Large intestine (tissue), 3 donors: ENCODE results near the gene ADORA3. TPM values are rescaled to one million over a fixed set of nuclear protein-coding genes. Genes with fewer than 3 reads are reported as not detected.

Experiments used
- DNase-seq, 2 donors: peaks; one replicate each; pipeline versions ENCODE4 v3.0.0 to v3.0.0-alpha.2; 2013
- H3K27ac ChIP-seq: one replicate; pipeline ENCODE4 v1.5.1; 2013; ENCODE audit warnings: low read length
- H3K27me3 ChIP-seq: 2 replicates; pipeline ENCODE4 v1.6.1; 2013; ENCODE audit warnings: low read length; ENCODE audit not compliant: control insufficient read depth, insufficient read depth
- H3K36me3 ChIP-seq: 2 replicates; pipeline ENCODE4 v1.6.1; 2013; ENCODE audit warnings: low read length; ENCODE audit not compliant: control insufficient read depth, insufficient read depth
- H3K4me1 ChIP-seq: one replicate; pipeline ENCODE4 v1.6.1; 2013; ENCODE audit warnings: low read length; ENCODE audit not compliant: control insufficient read depth, insufficient read depth
- H3K4me3 ChIP-seq: one replicate; pipeline ENCODE4 v1.5.1; 2013; ENCODE audit warnings: low read length
- H3K9me3 ChIP-seq: one replicate; pipeline ENCODE4 v1.6.1; 2013; ENCODE audit warnings: mild to moderate bottlenecking, low read depth, low read length, moderate library complexity; ENCODE audit not compliant: control insufficient read depth
- WGBS: methylation state at CpG from one replicate; pipeline ENCODE4 v1.1.5; 2013; ENCODE audit warnings: low lambda C conversion rate; ENCODE audit not compliant: insufficient coverage; 5-methylcytosine and 5-hydroxymethylcytosine counted together
- polyA plus RNA-seq: library from polyadenylated mRNA; unstranded; fragments of 120-200 nt; gene quantifications from one replicate; pipeline ENCODE4 v1.2.1, GENCODE V29; 2013

The ADORA3 gene
- polyA plus RNA-seq, 1 donor = 2.9 TPM

DNA sequence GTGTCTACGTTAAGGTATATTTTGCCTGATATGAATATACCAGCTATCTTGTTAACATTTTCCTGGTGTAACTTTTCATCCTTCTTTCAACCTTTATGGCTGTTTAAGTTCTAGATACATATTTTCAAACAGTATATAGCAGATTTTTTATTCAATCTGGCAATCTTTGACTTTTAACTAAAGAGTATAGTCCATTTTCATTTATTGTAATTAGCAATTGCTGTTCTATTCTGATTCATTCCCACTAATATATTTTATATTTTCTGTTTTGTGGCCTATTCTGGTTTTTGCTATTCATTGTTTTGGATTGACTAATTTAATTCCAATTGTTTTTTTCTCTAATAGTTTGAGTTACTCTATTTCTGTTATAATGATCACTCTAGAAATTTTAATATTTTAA lies 37.0 kb downstream of the ADORA3 start:
- no peak overlapping the region for H3K27ac ChIP-seq
- DNase-seq = no peak
- WGBS = 9% methylated on average over 1 of the region's 1 CpG

DNA sequence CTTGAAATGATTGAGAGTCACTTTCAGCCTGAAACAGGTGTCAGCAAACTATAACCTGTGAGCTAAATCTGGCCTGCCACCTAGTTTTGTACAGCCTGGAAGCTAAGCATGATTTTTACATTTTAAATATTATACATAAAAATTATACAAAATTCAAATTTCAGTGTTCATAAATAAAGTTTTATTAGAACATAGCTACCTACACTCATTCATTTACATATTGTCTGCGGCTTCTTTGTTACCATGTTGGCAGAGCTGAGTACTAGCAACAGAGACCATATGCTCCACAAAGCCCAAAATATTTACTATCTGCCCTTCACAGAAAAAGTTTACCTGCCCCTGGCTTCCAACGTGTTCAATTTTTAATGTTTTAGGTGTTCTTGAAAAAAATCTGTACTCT lies 37.7 kb downstream of the ADORA3 start:
- Histone ChIP-seq H3K4me3 (no peak overlapping the region), H3K9me3 (no peaks in the 10 kb centered on the region), H3K27ac (no peak overlapping the region), H3K36me3 (peaks cover 32% of the 10 kb centered on the region), H3K27me3 (no peaks in the 10 kb centered on the region), H3K4me1 (peaks cover 7% of the 10 kb centered on the region)
- no CpG with 5 or more reads among the region's 2 CpGs for WGBS
- no peak for DNase-seq

More for the DNA sequence above, 37.0 kb downstream of the ADORA3 start:
- Histone ChIP-seq H3K4me3 (no peak overlapping the region), H3K4me1 (peaks cover 7% of the 10 kb centered on the region), H3K9me3 (no peaks in the 10 kb centered on the region), H3K27me3 (no peaks in the 10 kb centered on the region), H3K36me3 (peaks cover 27% of the 10 kb centered on the region)

DNA sequence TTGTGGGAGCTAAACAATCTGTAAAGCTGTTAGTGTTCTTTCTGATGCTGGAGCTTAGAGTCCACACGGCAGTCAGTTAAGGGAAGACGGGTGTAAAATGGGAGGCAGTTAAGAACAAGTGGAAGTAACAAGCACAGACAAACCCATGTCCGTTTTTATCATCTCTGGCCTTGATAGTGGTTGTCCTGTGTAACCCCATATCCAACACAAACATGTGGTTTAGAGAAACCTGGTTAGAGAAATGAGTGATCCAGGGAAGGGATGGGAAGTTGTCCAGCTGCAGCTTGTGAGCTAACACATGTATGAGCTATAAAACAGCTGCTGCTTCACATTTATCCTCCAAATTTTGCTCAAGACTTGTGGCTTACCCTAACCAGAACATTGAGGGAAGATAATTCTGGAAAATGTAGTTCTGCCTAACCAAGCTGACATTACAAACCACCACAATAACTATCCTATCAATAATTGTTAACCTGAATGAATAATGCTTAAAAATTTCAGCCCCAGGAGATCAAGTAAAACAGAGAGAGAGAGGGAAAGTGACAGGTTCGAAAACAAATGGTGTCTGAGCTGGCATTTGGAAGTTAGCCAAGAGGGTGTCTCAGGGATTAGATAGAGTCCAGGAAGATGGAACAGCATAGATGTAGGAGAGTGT lies 40.3 kb downstream of the ADORA3 start:
- Histone ChIP-seq H3K27me3 (no peaks in the 10 kb centered on the region), H3K36me3 (peaks cover 32% of the 10 kb centered on the region), H3K4me1 (peaks cover 7% of the 10 kb centered on the region), H3K9me3 (no peaks in the 10 kb centered on the region), H3K4me3 (no peak overlapping the region), H3K27ac (peak overlapping the region; percentile 50)
- 56% methylated on average over 1 of the region's 4 CpGs for WGBS
- peak in 1 of 2 donors; percentile 47 for DNase-seq

DNA sequence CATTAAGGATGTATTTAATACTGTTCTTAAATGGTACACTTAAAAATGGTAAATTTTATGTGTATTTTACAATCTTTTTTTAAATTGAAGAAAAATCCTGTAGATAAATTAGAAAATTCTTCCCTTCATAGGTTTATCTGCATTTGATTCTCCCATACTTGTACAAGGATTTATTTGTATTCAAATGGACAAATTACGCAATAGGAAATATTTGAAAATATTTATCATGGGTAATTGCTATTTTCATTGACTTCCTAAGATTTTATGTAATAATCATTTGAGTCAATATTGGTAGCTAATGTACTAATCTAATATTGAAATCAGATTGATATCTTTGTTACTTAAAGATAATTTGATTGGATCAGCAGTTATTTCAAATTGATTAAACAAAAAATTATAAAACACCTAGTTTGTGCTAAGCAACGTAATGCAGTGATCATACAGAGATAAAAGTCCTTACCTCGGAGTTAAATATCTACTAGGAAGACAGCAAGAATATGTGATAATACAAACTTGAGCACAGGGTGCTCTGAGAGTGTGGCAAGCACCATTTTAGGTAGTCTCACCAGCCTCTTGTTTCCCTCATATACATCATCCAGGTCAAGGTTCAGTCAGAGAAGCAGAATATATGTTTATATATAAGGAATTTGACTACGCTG lies 40.9 kb downstream of the ADORA3 start:
- Histone ChIP-seq H3K27ac (peak overlapping the region; percentile 50), H3K4me1 (peaks cover 7% of the 10 kb centered on the region), H3K36me3 (peaks cover 39% of the 10 kb centered on the region), H3K9me3 (no peaks in the 10 kb centered on the region), H3K4me3 (no peak overlapping the region), H3K27me3 (no peaks in the 10 kb centered on the region)
- WGBS = 71% methylated on average over 2 of the region's 4 CpGs
- DNase-seq = no peak

DNA sequence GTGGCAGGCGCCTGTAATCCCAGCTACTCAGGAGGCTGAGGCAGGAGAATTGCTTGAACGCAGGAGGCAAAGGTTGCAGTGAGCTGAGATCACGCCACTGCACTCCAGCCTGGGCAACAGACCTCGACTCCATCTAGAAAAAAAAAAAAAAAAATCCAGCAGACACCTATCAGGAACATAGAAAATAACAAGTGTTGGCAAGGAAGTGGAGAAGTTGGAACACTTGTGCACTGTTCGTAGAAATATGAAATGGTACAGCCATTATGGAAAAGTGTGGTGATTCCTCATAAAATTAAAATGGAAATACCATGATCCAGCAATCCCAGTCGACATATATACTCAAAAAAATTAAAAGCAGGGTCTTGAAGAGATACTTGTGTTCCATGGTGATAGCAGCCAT lies 41.7 kb downstream of the ADORA3 start:
- H3K4me1 ChIP-seq = peaks cover 7% of the 10 kb centered on the region
- H3K9me3 ChIP-seq = no peaks in the 10 kb centered on the region
- H3K27me3 ChIP-seq = no peaks in the 10 kb centered on the region
- DNase-seq = no peak
- H3K36me3 ChIP-seq = peaks cover 45% of the 10 kb centered on the region
- 100% methylated on average over 3 of the region's 6 CpGs for WGBS
- H3K4me3 ChIP-seq = no peak overlapping the region
- H3K27ac ChIP-seq = no peak overlapping the region

DNA sequence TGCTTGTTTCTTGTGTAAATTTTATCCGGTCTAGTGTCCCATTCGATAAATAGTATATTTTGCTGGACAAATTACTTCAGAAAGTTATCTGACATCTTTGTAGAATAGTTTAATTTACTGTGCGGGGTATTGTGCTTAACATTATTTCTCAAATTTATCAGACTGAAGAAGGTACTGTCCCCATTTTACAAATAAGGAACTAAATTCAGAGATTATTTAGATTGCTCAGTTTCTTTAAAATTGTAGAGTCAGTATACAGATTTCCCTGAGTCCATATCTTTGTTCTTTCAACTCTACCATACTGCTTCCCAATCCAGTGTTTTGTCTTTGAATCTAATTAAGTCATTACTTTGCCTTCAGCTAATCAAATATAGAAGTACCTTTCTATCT lies 47.8 kb downstream of the ADORA3 start:
- Histone ChIP-seq H3K27ac (no peak overlapping the region), H3K27me3 (no peaks in the 10 kb centered on the region), H3K4me3 (no peak overlapping the region), H3K36me3 (peaks cover 62% of the 10 kb centered on the region), H3K4me1 (peaks cover 4% of the 10 kb centered on the region), H3K9me3 (no peaks in the 10 kb centered on the region)
- WGBS = 90% methylated on average over 3 of the region's 3 CpGs
- DNase-seq = no peak

DNA sequence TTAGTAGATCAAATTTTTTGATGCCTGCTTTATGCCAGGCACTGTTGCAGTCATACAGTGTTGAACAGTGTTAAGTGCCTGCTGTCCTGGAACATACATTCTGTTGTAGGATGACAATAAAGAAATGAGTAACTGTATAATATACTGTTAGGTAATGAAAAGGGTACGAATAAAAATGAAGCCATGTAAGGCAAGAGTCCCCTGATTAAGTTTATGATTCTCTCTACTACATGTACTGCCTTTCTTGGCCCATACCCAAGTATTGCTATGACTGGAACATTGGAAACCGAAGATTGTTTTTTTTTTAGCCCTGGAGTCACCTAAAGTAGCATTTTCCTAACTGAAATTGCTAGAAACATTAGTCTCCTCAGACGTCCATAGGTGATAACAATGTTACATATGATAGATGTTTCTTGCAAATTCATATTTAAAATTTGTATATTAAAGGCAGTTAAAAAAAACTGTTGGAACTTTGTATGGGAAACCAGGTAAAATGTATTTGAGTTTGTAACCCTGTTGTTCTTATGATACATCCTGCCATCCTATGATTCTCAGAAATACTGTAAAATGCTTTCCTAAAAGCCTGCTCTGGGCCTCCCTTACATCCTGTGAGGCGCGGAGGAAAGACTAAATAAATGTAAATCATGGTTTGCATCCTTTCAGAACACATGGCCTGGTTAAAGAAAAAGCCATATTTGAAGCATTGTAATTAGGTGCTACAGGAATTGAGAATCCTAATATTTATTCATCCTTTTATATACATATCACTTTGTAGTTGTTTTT lies 48.4 kb downstream of the ADORA3 start:
- WGBS = 50% methylated on average over 1 of the region's 5 CpGs
- no peak overlapping the region for H3K27ac ChIP-seq
- no peaks in the 10 kb centered on the region for H3K27me3 ChIP-seq
- peaks cover 59% of the 10 kb centered on the region for H3K36me3 ChIP-seq
- H3K4me3 ChIP-seq = no peak overlapping the region
- H3K9me3 ChIP-seq = no peaks in the 10 kb centered on the region
- H3K4me1 ChIP-seq = peaks cover 7% of the 10 kb centered on the region
- DNase-seq = no peak

DNA sequence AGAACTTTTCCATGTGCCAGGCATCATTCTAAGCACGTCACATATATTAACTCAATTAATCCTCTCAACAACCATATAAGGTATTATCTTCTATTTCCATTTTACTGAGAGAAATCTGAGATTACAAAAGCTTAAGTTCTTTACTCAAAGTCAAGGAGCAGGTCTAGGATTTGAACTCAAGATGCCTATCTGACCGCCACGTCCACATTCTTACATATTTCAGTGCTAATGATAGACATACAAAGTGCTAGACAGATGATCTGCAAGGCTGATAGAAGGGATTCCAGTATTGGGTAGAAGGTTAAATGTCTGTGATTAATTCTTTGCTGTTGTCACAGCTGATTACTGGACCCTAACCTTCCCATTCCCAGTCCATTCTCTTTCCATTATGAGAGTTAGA lies 49.7 kb downstream of the ADORA3 start:
- H3K4me1 ChIP-seq = peaks cover 7% of the 10 kb centered on the region
- WGBS = 78% methylated on average over 1 of the region's 3 CpGs
- H3K4me3 ChIP-seq = no peak overlapping the region
- peaks cover 48% of the 10 kb centered on the region for H3K36me3 ChIP-seq
- no peaks in the 10 kb centered on the region for H3K27me3 ChIP-seq
- no peak for DNase-seq
- H3K9me3 ChIP-seq = peaks cover 2% of the 10 kb centered on the region
- H3K27ac ChIP-seq = no peak overlapping the region

DNA sequence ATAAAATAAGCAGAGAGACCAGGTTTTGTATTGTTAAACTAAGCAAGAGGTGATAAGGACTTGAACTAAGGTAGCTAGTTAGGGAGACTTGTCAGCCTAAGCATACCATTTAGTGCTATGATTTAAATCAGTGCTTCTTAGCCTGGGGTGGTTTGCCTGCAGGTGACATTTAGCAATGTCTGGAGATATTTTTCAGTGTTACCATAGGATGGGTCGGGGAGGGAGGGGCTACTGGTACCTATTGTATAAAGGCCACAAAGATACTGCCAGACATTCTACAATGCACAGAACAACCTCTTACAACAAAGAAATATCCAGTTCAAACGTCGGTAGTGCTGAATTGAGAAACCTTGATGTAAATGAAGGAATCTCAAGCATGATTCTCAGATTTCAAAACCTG lies 50.9 kb downstream of the ADORA3 start:
- Histone ChIP-seq H3K36me3 (peaks cover 37% of the 10 kb centered on the region), H3K4me1 (peaks cover 12% of the 10 kb centered on the region)

DNA sequence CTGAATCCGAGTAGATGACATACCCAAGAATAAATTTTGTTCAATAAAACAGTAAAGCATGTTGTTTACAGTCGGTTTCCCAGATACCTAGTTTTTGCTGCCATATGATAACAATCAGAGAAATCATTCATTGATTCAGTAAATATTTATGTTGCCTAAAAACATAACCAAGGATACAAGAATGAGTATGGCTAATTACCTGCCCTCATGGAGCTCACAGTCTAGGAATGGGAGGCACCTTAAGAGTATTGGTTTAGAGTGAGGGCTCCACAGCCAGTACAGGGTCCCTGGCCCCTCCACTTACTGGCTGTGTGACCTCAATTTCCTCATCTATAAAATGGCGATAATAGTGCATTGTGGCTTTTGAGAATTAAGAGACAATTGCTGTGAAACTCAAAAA lies 53.2 kb downstream of the ADORA3 start:
- Histone ChIP-seq H3K27ac (no peak overlapping the region), H3K4me1 (peaks cover 22% of the 10 kb centered on the region)
- no CpG with 5 or more reads among the region's 3 CpGs for WGBS

More for the DNA sequence above, 50.9 kb downstream of the ADORA3 start:
- 80% methylated on average over 2 of the region's 3 CpGs for WGBS
- H3K27me3 ChIP-seq = no peaks in the 10 kb centered on the region
- peaks cover 3% of the 10 kb centered on the region for H3K9me3 ChIP-seq
- no peak overlapping the region for H3K4me3 ChIP-seq
- no peak overlapping the region for H3K27ac ChIP-seq
- DNase-seq = no peak

More for the DNA sequence above, 53.2 kb downstream of the ADORA3 start:
- Histone ChIP-seq H3K4me3 (peak overlapping the region; percentile 86), H3K36me3 (peaks cover 28% of the 10 kb centered on the region), H3K9me3 (peaks cover 3% of the 10 kb centered on the region), H3K27me3 (no peaks in the 10 kb centered on the region)
- no peak for DNase-seq
